SU-DHL-6 (cell line): ENCODE measurements around the gene TXNDC11.

ENCODE experiments used
- H2AFZ ChIP-seq: fragments of 200-600 bp; sonication (generic); 2 replicates; pipeline ENCODE4 v1.6.1; 2014; ENCODE audit warnings: low read depth, mild to moderate bottlenecking, moderate library complexity, mixed read lengths, antibody characterized with exemption, low read length; ENCODE audit not compliant: severe bottlenecking
- H3F3A ChIP-seq: fragments of 200-600 bp; shearing (Covaris generic); 2 replicates; pipeline ENCODE4 v1.6.0; 2016; ENCODE audit warnings: antibody characterized with exemption, mild to moderate bottlenecking; ENCODE audit not compliant: insufficient read depth
- H3K27ac ChIP-seq: fragments of 200-600 bp; sonication (generic); 2 replicates; pipeline ENCODE4 v1.5.1; 2016; ENCODE audit warnings: low read depth, mild to moderate bottlenecking, low read length, moderate library complexity, mixed read lengths
- H3K27me3 ChIP-seq: fragments of 200-600 bp; sonication (generic), shearing (Covaris generic); 2 replicates; pipeline ENCODE4 v1.6.0; 2014; ENCODE audit warnings: mild to moderate bottlenecking, low read length
- H3K36me3 ChIP-seq: fragments of 200-600 bp; sonication (generic); 2 replicates; pipeline ENCODE4 v1.6.1; 2014; ENCODE audit warnings: mild to moderate bottlenecking, low read length, mixed read lengths
- H3K4me2 ChIP-seq: fragments of 300-600, 200-600 bp; shearing (Covaris generic), sonication (generic); 2 replicates; pipeline ENCODE4 v1.6.0; 2014; ENCODE audit warnings: low read length, low read depth, mild to moderate bottlenecking; ENCODE audit not compliant: poor library complexity, severe bottlenecking
- H3K4me3 ChIP-seq: fragments of 200-600 bp; sonication (generic); 2 replicates; pipeline ENCODE4 v1.5.1; 2014; ENCODE audit warnings: antibody characterized with exemption, low read length, mild to moderate bottlenecking, mixed read lengths; ENCODE audit not compliant: insufficient read depth, poor library complexity, severe bottlenecking
- H3K79me2 ChIP-seq: fragments of 200-600 bp; sonication (generic); 2 replicates; pipeline ENCODE4 v1.6.1; 2014; ENCODE audit warnings: mild to moderate bottlenecking, low read length, moderate library complexity; ENCODE audit not compliant: insufficient read depth
- H3K9ac ChIP-seq: fragments of 200-600 bp; sonication (generic); 2 replicates; pipeline ENCODE4 v1.7.0; 2014; ENCODE audit warnings: mild to moderate bottlenecking, low read length
- H3K9me2 ChIP-seq: fragments of 200-600 bp; sonication (generic); replicated peaks from 2 replicates; pipeline ENCODE4 v1.6.1; 2014; ENCODE audit warnings: low read length; ENCODE audit not compliant: insufficient read depth
- H3K9me3 ChIP-seq: fragments of 200-600 bp; sonication (generic); 2 replicates; pipeline ENCODE4 v1.6.1; 2014; ENCODE audit warnings: low read length, mixed read lengths; ENCODE audit not compliant: insufficient read depth
- H4K20me1 ChIP-seq: fragments of 200-600 bp; sonication (generic); 2 replicates; pipeline ENCODE4 v1.6.1; 2014; ENCODE audit warnings: low read depth, mild to moderate bottlenecking, antibody characterized with exemption, low read length, moderate library complexity, mixed read lengths
- EZH2phosphoT487 ChIP-seq: fragments of 200-600 bp; sonication (generic), shearing (Covaris generic); conservative IDR thresholded peaks from 2 replicates; pipeline ENCODE4 v1.6.1; 2018; ENCODE audit warnings: mild to moderate bottlenecking, antibody characterized with exemption, low read length, moderate library complexity, mixed read lengths
- TF ChIP-seq, protein P1 (sequence below): fragments of 200-600 bp; sonication (generic); IDR thresholded peaks from one replicate; pipeline ENCODE4 v1.5.1; 2017; ENCODE audit warnings: antibody characterized with exemption, mild to moderate bottlenecking, low read length, moderate library complexity; ENCODE audit not compliant: insufficient read depth, poor library complexity, severe bottlenecking

Gene TXNDC11

DNA sequence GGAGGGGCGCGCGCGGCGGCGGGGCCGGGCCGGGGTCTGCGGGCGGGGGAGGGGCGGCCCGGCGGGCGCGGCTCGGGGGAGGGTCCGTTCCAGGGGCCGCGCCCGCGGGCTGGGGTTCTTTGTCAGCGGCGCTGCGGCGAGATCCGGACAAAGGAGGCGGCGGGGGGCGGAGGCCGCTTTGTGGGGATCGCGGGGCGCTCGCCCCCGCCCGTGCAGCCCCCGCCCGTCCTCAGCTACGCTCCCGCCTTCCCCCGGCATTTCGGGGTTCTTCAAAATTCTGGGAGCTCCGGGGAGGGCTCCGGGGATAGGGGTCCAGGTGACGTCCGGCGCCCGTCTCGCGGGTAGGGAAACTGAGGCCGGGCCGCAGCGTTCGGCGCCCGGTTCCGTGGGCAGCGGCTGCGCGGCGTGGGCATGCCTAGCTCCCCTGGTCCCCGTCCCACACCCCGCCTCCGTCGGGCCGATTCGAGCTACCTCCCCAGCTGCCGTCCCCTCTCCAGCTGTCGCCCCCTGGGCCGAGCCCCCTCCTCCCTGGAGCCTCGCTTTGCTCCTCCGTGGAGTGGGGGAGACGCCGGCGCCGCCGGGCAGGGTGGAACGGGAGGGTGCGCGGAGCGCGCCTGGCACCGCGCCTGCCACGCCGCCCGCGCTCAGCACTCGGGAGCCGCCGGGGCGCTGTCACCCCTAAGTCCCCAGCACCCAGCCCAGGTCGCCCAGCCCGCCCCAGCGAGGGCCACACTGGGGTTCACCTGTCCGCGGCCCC lies 73.9 kb downstream of the TXNDC11 start:
- Histone ChIP-seq H3K27me3 (no peaks in the 10 kb centered on the region), H3K27ac (no peak overlapping the region), H2AFZ (no peak overlapping the region), H3K36me3 (no peaks in the 10 kb centered on the region), H3K9me2 (no peaks in the 10 kb centered on the region), H3K79me2 (no peaks in the 10 kb centered on the region), H4K20me1 (no peaks in the 10 kb centered on the region), H3K9ac (peak overlapping the region; percentile 56), H3K4me2 (peak overlapping the region; percentile 60), H3F3A (no peaks in the 10 kb centered on the region), H3K9me3 (no peaks in the 10 kb centered on the region), H3K4me3 (peak overlapping the region; percentile 71)
- TF ChIP-seq, protein P1, sequence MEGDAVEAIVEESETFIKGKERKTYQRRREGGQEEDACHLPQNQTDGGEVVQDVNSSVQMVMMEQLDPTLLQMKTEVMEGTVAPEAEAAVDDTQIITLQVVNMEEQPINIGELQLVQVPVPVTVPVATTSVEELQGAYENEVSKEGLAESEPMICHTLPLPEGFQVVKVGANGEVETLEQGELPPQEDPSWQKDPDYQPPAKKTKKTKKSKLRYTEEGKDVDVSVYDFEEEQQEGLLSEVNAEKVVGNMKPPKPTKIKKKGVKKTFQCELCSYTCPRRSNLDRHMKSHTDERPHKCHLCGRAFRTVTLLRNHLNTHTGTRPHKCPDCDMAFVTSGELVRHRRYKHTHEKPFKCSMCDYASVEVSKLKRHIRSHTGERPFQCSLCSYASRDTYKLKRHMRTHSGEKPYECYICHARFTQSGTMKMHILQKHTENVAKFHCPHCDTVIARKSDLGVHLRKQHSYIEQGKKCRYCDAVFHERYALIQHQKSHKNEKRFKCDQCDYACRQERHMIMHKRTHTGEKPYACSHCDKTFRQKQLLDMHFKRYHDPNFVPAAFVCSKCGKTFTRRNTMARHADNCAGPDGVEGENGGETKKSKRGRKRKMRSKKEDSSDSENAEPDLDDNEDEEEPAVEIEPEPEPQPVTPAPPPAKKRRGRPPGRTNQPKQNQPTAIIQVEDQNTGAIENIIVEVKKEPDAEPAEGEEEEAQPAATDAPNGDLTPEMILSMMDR: no peak
- no peak for TF ChIP-seq EZH2phosphoT487

DNA sequence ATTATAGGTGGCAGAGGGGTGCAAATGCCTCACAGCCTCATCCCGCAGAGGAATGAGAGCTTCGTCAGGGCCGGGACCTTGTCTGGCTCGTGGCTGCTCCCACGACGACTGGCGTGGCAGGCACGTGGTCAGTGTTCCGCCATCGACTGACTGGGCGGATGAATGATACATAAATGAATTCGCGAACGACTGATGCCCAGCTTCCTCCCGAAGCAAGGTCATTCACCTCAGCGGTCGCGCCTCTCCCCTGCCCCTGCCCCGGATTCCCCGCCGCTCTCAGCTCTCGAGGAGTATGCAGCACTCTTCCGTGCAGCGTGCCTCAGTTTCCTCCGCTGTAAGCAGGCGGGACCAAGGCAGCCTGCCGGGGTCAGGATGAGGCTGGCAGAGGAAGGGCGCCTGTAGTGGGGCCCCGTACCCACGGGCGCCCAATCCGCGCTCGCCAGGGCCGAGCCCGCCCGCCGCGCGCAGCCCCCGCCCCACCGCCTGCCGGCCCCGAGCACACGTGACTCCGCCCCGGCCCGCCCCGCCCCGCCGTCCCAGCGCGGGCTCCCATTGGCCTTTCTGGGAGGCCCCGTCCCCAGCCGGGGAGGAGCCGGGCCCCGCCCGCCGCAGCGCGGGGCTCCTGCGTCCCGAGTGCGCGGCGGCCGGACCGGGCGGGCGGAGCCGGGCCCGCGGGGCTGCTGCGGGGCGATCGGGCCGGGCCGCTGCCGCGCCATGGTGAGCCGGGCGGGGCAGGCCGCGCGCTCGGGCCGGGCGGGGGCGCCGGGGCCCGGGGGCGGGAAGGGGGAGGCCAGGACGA lies 74.6 kb downstream of the TXNDC11 start, which contains the start of gene SNN:
Gene SNN (plus strand): TSS at position 632 of the 799 bp plus-strand sequence. CDS start 7,605 bp downstream, outside the sequence.
- H3K27me3 ChIP-seq: no peaks in the 10 kb centered on the region
- no peaks in the 10 kb centered on the region for H3K36me3 ChIP-seq
- peak within 1 kb of the TSS; percentile 60 for H3K4me2 ChIP-seq
- H3K9me3 ChIP-seq: no peaks in the 10 kb centered on the region
- H3K9me2 ChIP-seq: no peaks in the 10 kb centered on the region
- no peaks in the 10 kb centered on the region for H3F3A ChIP-seq
- TF ChIP-seq EZH2phosphoT487: no peak
- TF ChIP-seq, protein P1: no peak
- H3K4me3 ChIP-seq: peak within 1 kb of the TSS; percentile 71
- peak within 1 kb of the TSS; percentile 69 for H2AFZ ChIP-seq
- no peaks in the 10 kb centered on the region for H4K20me1 ChIP-seq
- no peaks in the 10 kb centered on the region for H3K79me2 ChIP-seq
- H3K9ac ChIP-seq: peak within 1 kb of the TSS; percentile 56
- no peak within 1 kb of the TSS for H3K27ac ChIP-seq

DNA sequence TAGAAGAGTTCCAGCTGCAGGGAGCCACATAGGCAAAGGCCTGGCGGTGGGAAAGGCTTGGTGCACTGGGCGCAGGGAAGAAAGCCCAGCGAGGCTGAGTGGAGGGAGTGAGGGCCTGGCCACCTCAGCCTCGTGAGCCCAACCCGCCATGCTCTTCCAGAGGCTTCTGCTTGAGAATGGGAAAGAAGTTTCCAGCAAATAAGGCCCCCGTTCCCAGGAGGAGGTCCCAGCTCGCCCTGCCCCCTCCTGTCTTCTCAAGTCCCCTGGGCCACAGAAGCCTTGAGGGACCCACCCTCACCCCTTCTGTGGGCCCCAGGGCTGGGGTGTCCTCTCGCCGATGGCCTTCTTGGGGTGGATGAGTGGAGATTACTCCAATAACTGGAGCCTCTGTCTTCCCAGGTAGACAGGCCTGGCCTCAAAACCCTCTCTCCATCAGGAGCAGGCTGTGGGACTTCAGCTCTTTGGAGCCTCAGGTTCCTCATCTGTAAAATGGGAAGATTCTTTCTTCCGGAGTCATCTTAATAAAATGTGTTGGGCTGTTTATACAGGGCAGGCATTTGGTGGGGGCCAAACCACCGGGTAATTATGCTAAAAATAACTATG lies 75.3 kb downstream of the TXNDC11 start:
- peak overlapping the region; percentile 60 for H3K4me2 ChIP-seq
- peak overlapping the region; percentile 48; the same call in 1 of the 2 replicates for H3K9ac ChIP-seq
- H3K36me3 ChIP-seq: no peaks in the 10 kb centered on the region
- no peaks in the 10 kb centered on the region for H4K20me1 ChIP-seq
- peak overlapping the region; percentile 64 for H3K4me3 ChIP-seq
- H3K27ac ChIP-seq: no peak overlapping the region
- no peaks in the 10 kb centered on the region for H3K79me2 ChIP-seq
- H3K27me3 ChIP-seq: no peaks in the 10 kb centered on the region
- peak overlapping the region; percentile 69 for H2AFZ ChIP-seq
- no peaks in the 10 kb centered on the region for H3K9me2 ChIP-seq
- no peaks in the 10 kb centered on the region for H3K9me3 ChIP-seq
- TF ChIP-seq, protein P1: no peak
- TF ChIP-seq EZH2phosphoT487: no peak
- H3F3A ChIP-seq: no peaks in the 10 kb centered on the region
